ENCODE results near the gene OR4E1. TPM values are rescaled to one million over a fixed set of nuclear protein-coding genes. Genes with fewer than 3 reads are reported as not detected.
"Not testable (repeated sequence)": the region's sequence is repeated elsewhere in the genome, so short reads cannot be mapped to it uniquely, and the experiment has no call there.

Gene OR4E1
- total and polyA plus RNA-seq, 4 experiments from 2014 or later: 0.22 TPM; not detected in 3

- DNase-seq: no peak
- H3K27me3 ChIP-seq (ENCODE audit: insufficient read depth, low read length): no peaks in the 10 kb centered on the region
- CTCF ChIA-PET (ENCODE audit: partially characterized antibody): no interaction called here
- Mint-ChIP-seq H3K27ac (no peak overlapping the region), H3K9me3 (peaks cover 0 to 9% (median 0%) of the 10 kb centered on the region in 8 donors), H3K27me3 (peaks cover 5 to 23% of the 10 kb centered on the region in 2 donors), H3K36me3 (no peaks in the 10 kb centered on the region), H3K4me3 (no peak overlapping the region), H3K4me1 (no peaks in the 10 kb centered on the region)
- no peak overlapping the region for H3K27ac ChIP-seq (ENCODE audit: low read depth, low read length)
- H3K9me3 ChIP-seq (ENCODE audit: control insufficient read depth in 1 of 2, low read length in 2 of 2): no peaks in the 10 kb centered on the region
- no peaks in the 10 kb centered on the region for H3K36me3 ChIP-seq (ENCODE audit: insufficient read depth, low read length)
- no peak overlapping the region for H3K4me3 ChIP-seq (ENCODE audit: low read length in 2 of 2)
- intact Hi-C loops (cut with micrococcal nuclease): no loop called here
- POLR2A ChIA-PET (ENCODE audit: partially characterized antibody): no interaction called here
- no peaks in the 10 kb centered on the region for H3K4me1 ChIP-seq (ENCODE audit: insufficient read depth, low read length)
Measured at GRCh38 chr14:21631084-21631483, 42.5 kb downstream of the OR4E1 start.

DNA sequence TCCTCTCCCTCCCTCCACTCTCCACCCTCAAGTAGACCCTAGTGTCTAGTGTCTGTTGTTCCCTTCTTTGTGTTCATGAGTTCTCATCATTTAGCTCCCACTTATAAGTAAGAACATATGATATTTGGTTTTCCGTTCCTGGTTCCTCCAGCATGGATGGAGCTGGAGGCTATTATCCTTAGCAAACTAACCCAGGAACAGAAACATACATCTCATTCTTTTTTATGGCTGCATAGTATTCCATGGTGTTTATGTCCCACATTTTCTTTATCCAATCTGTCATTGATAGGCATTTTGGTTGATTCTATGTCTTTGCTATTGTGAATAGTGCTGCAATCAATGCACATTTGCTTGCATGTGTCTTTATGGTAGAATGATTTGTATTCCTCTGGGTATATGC, 43.1 kb downstream of the OR4E1 start:
- H3K27ac ChIP-seq (ENCODE audit: low read depth, low read length); H3K4me3 Mint-ChIP-seq; CTCF ChIA-PET (ENCODE audit: partially characterized antibody); H3K9me3 ChIP-seq (ENCODE audit: control insufficient read depth in 1 of 2, low read length in 2 of 2); H3K4me1 Mint-ChIP-seq; H3K27ac Mint-ChIP-seq; H3K9me3 Mint-ChIP-seq; POLR2A ChIA-PET (ENCODE audit: partially characterized antibody); H3K36me3 ChIP-seq (ENCODE audit: insufficient read depth, low read length); H3K4me1 ChIP-seq (ENCODE audit: insufficient read depth, low read length); H3K4me3 ChIP-seq (ENCODE audit: low read length in 2 of 2); H3K36me3 Mint-ChIP-seq; H3K27me3 ChIP-seq (ENCODE audit: insufficient read depth, low read length); DNase-seq; intact Hi-C loops (cut with micrococcal nuclease): not testable (repeated sequence)
- peaks cover 7 to 27% of the 10 kb centered on the region in 2 donors for H3K27me3 Mint-ChIP-seq

- H3K27ac ChIP-seq (ENCODE audit: low read depth, low read length): no peak overlapping the region
- H3K4me3 Mint-ChIP-seq: no peak overlapping the region
- H3K4me3 ChIP-seq (ENCODE audit: low read length in 2 of 2): no peak overlapping the region
- H3K27me3 ChIP-seq (ENCODE audit: insufficient read depth, low read length): no peaks in the 10 kb centered on the region
- intact Hi-C loops (cut with micrococcal nuclease): no loop called here
- no peaks in the 10 kb centered on the region for H3K9me3 ChIP-seq (ENCODE audit: control insufficient read depth in 1 of 2, low read length in 2 of 2)
- CTCF ChIA-PET (ENCODE audit: partially characterized antibody): no interaction called here
- POLR2A ChIA-PET (ENCODE audit: partially characterized antibody): no interaction called here
- no peak overlapping the region for H3K27ac Mint-ChIP-seq
- no peak for DNase-seq
- no peaks in the 10 kb centered on the region for H3K36me3 ChIP-seq (ENCODE audit: insufficient read depth, low read length)
- H3K9me3 Mint-ChIP-seq: peaks cover 0 to 9% (median 0%) of the 10 kb centered on the region in 8 donors
- H3K36me3 Mint-ChIP-seq: no peaks in the 10 kb centered on the region
- no peaks in the 10 kb centered on the region for H3K4me1 ChIP-seq (ENCODE audit: insufficient read depth, low read length)
- peaks cover 14 to 39% of the 10 kb centered on the region in 2 donors for H3K27me3 Mint-ChIP-seq
- no peaks in the 10 kb centered on the region for H3K4me1 Mint-ChIP-seq
Measured at GRCh38 chr14:21626491-21627230, 47.0 kb downstream of the OR4E1 start.

Other genes with a start within 250 kb of the OR4E1 start
- 100 to 1,000 TPM; 131 to 132 TPM for gene CHD8, start 217.7 kb downstream of the OR4E1 start, total RNA-seq
- gene CHD8, start 217.7 kb downstream of the OR4E1 start, polyA plus RNA-seq: 10 to 100 TPM in 1 of 2 donors, 1 to 10 TPM in 1; 10.0 to 38.4 TPM
- 10 to 100 TPM; 29.3 to 30.4 TPM for gene RAB2B, start 196.9 kb downstream of the OR4E1 start, total RNA-seq
- 10 to 100 TPM in 1 of 2 donors, 1 to 10 TPM in 1; 8.3 to 14.9 TPM for gene RAB2B, start 196.9 kb downstream of the OR4E1 start, polyA plus RNA-seq
- gene TOX4, start 196.6 kb downstream of the OR4E1 start, total RNA-seq: 10 to 100 TPM; 83.6 to 86.0 TPM
- 10 to 100 TPM; 81.8 to 86.2 TPM for gene TOX4, start 196.6 kb downstream of the OR4E1 start, polyA plus RNA-seq
- gene METTL3, start 162.5 kb downstream of the OR4E1 start, total RNA-seq: 10 to 100 TPM; 93.4 to 98.9 TPM
- gene METTL3, start 162.5 kb downstream of the OR4E1 start, polyA plus RNA-seq: 10 to 100 TPM; 20.1 to 27.7 TPM
- gene SALL2, start 147.5 kb downstream of the OR4E1 start, total RNA-seq: 1 to 10 TPM; 6.5 to 6.6 TPM
- 1 to 10 TPM in 1 of 2 donors, under 1 TPM in 1; 0.42 to 2.7 TPM for gene SALL2, start 147.5 kb downstream of the OR4E1 start, polyA plus RNA-seq
- not detected for gene OR10G3, start 93.7 kb downstream of the OR4E1 start, total RNA-seq
- not detected for gene OR10G3, start 93.7 kb downstream of the OR4E1 start, polyA plus RNA-seq
- gene OR10G2, start 38.9 kb downstream of the OR4E1 start, total RNA-seq: not detected
- not detected for gene OR10G2, start 38.9 kb downstream of the OR4E1 start, polyA plus RNA-seq
- gene OR4E2, start 20.0 kb downstream of the OR4E1 start, total RNA-seq: not detected
- gene OR4E2, start 20.0 kb downstream of the OR4E1 start, polyA plus RNA-seq: not detected

All from CD4-positive, alpha-beta memory T cell (primary cell).